BJ (cell line): ENCODE data around the gene TRPM5. TPM values are rescaled to one million over a fixed set of nuclear protein-coding genes. Genes with fewer than 3 reads are reported as not detected.

Source experiments
- CTCF ChIA-PET: fragments of 350-600 bp; formaldehyde crosslinking; extraction: SDS; loops from one replicate; lab custom pipeline; 2021; ENCODE audit warnings: antibody characterized with exemption, inconsistent platforms; lab: Yijun Ruan, JAX
- POLR2A ChIA-PET: fragments of 300-600 bp; sonication (Branson Sonifier 250); formaldehyde crosslinking; extraction: SDS; loops from one replicate; lab custom pipeline; 2021; ENCODE audit warnings: antibody characterized with exemption; lab: Charles Lee
- DNase-seq: peaks from one replicate; pipeline ENCODE4 v3.0.0-alpha.2; 2011; ENCODE audit warnings: low read depth
- H3K27me3 ChIP-seq: 2 replicates; pipeline ENCODE4 v1.6.0; 2011; ENCODE audit warnings: low read length; ENCODE audit not compliant: control insufficient read depth, insufficient read depth
- H3K36me3 ChIP-seq: 2 replicates; pipeline ENCODE4 v1.5.1; 2011; ENCODE audit warnings: low read length; ENCODE audit not compliant: control insufficient read depth, insufficient read depth
- H3K4me3 ChIP-seq: 2 replicates; pipeline ENCODE4 v1.5.1; 2011; ENCODE audit warnings: low read depth, mild to moderate bottlenecking, control low read depth, low read length
- polyA plus RNA-seq: library from polyadenylated mRNA; depleted of rRNA; stranded (reverse); fragments of >200 nt; gene quantifications from 2 replicates; pipeline ENCODE4 v1.2.3, GENCODE V29; 2011
- TF ChIP-seq, protein P1 (sequence below): IDR thresholded peaks from 2 replicates; pipeline ENCODE4 v1.5.1; 2011; ENCODE audit warnings: low read depth, mild to moderate bottlenecking, control low read depth, inconsistent platforms, low read length, moderate library complexity; ENCODE audit not compliant: insufficient read depth

The TRPM5 gene
- polyA plus RNA-seq, 1 experiment = not detected

DNA sequence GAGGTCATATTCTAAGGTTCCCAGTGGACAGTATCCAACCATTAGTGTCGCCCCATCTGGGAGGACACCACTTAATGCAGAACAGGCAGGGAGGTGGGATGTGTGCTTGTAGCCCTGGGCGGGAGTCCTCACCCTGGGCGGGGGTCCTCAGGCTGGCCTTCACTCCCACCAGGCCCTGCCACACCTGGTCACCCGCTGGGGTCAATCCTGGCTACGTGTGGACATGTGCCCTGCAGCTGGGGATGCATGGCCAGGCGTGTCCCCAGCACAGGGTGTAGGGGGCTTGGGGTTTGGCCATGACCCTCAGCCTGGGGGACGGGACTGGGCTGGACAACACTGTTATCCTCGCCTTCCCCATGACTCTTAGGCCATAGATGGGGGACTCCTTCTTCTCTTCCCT, 18.8 kb downstream of the TRPM5 start:
- DNase-seq = no peak
- CTCF ChIA-PET = interaction anchor here (1.1 to 11.8 kb wide), 7 partner anchors 106 to 467 kb away, joined by 3 to 519 read pairs (median 6); partner anchors contain the start of genes C11orf21 and TSPAN32
- TF ChIP-seq, protein P1, sequence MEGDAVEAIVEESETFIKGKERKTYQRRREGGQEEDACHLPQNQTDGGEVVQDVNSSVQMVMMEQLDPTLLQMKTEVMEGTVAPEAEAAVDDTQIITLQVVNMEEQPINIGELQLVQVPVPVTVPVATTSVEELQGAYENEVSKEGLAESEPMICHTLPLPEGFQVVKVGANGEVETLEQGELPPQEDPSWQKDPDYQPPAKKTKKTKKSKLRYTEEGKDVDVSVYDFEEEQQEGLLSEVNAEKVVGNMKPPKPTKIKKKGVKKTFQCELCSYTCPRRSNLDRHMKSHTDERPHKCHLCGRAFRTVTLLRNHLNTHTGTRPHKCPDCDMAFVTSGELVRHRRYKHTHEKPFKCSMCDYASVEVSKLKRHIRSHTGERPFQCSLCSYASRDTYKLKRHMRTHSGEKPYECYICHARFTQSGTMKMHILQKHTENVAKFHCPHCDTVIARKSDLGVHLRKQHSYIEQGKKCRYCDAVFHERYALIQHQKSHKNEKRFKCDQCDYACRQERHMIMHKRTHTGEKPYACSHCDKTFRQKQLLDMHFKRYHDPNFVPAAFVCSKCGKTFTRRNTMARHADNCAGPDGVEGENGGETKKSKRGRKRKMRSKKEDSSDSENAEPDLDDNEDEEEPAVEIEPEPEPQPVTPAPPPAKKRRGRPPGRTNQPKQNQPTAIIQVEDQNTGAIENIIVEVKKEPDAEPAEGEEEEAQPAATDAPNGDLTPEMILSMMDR = no peak
- H3K27me3 ChIP-seq = no peaks in the 10 kb centered on the region
- H3K36me3 ChIP-seq = no peaks in the 10 kb centered on the region
- POLR2A ChIA-PET = interaction anchor here (0.7 kb wide), 1 partner anchor 121 kb away, joined by 15 read pairs; no protein-coding TSS in a partner anchor
- H3K4me3 ChIP-seq = no peak overlapping the region

DNA sequence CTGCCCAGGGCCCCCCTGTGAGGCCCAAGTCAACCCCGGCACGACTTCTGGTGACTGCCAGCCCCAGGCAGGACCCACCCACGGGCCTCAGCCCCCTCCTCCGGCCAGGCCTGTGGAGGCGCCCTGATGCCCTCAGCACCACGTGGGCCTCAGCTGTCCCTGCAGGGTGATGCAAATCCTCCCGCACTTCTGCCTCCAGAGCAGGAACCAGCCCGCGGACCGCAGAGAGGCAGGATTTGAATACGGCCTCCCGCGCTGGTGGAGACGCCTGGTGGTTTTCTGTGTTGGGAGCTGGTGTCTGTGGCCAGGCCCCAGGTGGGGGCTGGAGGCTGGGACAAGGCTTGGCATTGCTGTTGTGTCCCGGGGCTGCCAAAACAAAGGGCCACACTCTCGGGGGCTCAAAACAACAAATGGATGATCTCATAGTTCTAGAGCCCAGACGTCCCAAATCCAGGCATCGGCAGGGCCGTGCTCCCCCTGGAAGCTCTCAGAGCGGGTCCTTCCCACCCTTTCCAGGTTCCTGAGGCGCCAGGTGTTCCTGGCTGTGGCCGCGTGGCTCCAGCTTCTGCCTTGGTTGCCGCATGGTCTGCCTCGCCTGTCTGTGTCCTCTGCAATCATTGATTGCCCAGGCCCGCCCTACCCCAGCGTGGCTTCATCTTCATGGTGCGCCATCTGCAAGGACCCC, 19.4 kb downstream of the TRPM5 start:
- ChIA-PET CTCF (interaction anchor here (1.6 to 11.8 kb wide), 5 partner anchors 107 to 467 kb away, joined by 5 to 519 read pairs (median 6); partner anchors contain the start of genes C11orf21 and TSPAN32), POLR2A (interaction anchor here (0.7 kb wide), 1 partner anchor 121 kb away, joined by 15 read pairs; no protein-coding TSS in a partner anchor)
- H3K27me3 ChIP-seq = no peaks in the 10 kb centered on the region
- DNase-seq = no peak
- no peaks in the 10 kb centered on the region for H3K36me3 ChIP-seq
- TF ChIP-seq, protein P1 = no peak
- no peak overlapping the region for H3K4me3 ChIP-seq

DNA sequence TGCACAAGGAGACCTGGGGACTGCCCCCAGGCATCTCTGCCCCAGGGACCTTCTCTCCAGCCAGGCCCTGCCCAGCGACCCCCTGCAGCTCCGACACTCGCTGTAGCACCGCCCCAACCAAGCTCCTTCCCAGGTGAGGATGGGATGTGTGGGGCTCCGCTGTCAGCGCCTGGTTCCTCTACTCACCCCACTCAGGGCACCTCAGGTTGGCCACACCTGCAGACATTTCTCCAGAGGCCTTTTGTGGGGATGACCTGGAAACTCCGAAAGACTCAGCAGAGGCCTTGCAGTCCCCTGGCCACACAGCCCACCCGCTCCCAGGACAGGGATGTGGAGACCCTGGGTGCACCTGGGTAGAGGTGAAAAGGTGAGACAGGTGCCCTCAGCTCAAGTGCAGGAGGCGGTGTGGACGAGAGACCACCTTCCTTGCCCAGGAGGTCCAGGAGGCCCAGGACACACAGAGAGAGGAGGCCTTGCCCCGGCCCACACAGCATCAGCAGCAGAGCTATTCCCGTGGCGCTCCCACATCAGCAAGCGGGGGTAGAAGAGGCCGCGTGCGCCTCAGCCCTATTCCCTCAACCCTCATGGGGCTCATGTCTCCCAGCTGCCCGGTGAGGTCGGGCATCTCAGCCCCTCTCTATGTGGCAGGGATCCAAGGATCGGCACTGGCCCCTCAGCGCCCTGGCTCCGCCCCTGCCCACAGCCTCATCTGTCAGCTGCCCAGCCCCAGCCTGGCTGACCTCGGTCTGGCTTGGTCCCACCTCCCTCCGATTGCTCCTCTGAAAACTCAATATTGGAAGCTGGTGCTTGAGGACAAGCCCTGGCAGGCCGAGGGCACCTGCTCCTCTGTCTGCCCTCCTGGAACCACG, 20.9 kb downstream of the TRPM5 start:
- Histone ChIP-seq H3K27me3 (no peaks in the 10 kb centered on the region), H3K4me3 (no peak overlapping the region), H3K36me3 (no peaks in the 10 kb centered on the region)
- POLR2A ChIA-PET = no interaction called here
- DNase-seq = no peak
- TF ChIP-seq, protein P1 = no peak
- CTCF ChIA-PET = interaction anchor here (0.6 to 11.8 kb wide), 9 partner anchors 108 to 1223 kb away, joined by 3 to 519 read pairs (median 4); partner anchors contain the start of genes C11orf21 and TSPAN32

DNA sequence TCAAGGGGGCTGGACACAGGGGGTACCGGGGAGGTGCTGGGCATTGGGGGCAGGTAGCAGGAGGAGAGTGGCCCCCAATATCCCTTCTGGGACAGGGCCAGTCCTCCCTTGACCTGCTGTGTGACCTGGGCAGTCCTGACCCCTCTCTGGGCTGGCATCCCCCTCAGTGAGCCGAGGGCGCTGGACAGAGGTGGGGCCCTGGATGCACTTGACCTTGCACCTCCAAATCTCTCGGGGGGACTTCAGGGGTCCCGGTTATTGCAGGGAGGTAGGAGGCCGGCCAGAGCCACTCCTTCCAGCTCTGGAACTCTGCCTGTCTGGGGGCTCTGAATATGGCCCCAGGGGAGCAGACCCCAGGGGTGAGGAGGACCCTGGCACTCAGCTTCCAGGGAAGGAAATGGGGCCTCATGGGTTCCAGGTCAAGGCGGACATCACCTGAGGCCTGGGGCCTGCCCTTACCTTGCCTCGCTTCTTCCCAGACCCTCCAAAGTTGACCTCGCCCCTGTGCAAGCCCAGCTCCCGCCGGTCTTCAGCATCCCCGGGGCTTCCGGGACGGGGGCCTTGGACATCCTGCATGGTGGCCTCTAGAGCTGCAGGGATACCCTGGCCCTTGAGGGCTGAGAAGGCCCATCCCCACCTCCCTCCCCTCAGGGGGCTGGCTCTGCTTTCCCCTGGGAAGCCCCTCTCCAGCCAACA, 21.7 kb downstream of the TRPM5 start:
- ChIA-PET CTCF (interaction anchor here (0.6 to 11.8 kb wide), 8 partner anchors 109 to 986 kb away, joined by 3 to 519 read pairs (median 4); partner anchors contain the start of genes C11orf21 and TSPAN32), POLR2A (no interaction called here)
- Histone ChIP-seq H3K36me3 (no peaks in the 10 kb centered on the region), H3K27me3 (no peaks in the 10 kb centered on the region), H3K4me3 (no peak overlapping the region)
- no peak for DNase-seq
- TF ChIP-seq, protein P1 = no peak
